HG03196 (cell line): ENCODE results near the gene CDADC1.

Experiments used
- ATAC-seq: cut with Tn5 transposase; IDR thresholded peaks from one replicate; pipeline ENCODE4 v1.9.1; 2021; ENCODE audit not compliant: unreplicated experiment

Gene CDADC1

DNA sequence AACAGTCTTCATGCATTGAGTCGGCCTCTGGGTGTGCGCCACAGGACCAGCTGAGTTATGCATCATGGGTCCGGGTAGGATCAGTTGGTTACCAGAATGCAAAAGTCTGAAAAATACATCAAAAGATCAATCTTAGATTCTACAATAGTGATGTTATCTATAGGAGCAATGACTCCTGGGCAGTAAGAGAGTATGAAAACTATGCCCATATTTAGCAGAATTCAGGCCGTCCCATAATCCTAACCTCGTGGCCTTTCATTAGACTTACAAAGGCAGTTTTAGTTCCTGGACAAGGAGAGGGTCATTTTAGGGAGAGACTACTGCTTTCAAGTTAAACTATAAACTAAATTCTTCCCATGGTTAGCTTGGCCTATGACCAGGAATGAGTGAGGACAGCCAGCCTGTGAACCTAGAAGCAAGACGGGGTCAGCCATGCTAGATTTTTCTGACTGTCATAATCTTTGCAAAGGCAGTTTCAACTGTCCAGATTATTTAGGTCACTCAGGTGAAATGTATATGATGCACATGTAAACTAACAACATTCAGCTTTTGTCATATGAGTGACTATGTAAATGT lies 11.8 kb upstream of the CDADC1 start:
- ATAC-seq = no peak

DNA sequence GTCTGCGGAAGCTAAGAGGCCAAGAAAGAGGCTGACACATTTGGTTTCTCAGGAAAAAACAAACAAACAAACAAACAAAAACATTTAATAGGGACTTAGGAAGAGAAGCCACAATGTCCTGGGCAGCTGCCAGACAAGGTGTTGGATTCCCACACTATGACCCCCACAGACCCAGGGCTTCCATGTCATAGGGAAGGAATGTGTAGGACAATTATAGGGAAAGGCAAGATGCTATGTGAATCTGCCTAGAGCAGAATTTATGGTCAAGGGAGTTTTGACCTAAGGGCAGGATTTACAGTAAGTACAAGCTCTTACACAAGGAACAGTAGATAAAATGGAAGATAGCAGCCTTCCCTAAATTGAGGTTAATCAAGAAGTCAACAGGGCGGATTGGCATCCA lies 9.1 kb upstream of the CDADC1 start:
- ATAC-seq = no peak

DNA sequence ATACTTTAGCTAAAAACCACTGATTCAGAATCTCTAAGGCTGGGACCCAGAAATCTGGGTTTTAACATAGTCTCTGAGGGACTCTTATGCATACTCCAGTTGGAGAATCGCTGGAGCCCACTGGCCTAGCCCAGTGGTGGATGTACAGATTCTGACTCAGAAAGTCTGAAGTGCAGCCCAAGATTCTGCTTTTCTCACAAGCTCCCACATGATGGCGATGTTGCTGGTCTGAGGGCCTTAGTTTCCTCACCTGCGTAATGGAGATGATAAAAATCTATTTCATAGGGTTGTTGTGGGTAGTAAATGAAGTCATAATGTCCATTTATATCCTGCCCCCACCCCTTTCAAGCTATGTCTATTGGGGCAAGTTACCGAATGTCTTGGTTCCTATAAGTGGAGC lies 7.7 kb upstream of the CDADC1 start:
- ATAC-seq = no peak

DNA sequence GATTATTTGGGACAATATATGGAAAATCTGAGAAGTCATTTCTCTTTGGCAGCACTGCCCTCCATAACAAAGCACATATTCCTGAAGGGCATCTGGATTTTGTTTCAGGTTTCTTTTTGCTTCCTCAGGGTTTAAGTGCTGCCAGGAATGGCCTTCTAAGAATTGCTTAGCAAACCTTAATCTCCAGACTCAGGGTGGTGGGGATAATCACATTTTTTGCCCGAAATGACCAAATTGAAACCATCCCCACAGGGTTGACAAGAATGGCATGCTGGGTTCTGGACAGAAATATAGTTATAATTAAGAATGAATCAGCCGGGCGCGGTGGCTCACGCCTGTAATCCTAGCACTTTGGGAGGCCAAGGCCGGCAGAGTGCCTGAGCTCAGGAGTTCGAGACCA lies 6.4 kb upstream of the CDADC1 start:
- ATAC-seq = no peak

DNA sequence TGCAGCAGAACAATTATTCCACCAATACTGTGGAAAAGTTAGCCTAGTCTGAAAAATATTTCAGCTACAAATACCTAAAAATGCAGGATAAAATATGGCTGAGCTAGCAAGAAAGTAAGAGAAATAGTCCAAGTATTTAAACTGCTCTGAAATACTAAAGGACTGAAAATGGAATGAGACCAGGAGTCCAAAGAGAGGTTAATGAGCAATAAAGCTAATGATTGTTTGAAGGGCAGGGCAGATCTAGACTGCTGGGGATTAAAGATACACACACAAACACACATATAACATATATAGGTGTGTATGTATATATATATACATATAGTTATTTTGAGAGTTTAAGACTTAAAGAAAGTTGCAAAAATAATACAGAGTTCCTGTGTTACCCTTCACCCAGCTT lies 2.6 kb upstream of the CDADC1 start:
- no peak for ATAC-seq

DNA sequence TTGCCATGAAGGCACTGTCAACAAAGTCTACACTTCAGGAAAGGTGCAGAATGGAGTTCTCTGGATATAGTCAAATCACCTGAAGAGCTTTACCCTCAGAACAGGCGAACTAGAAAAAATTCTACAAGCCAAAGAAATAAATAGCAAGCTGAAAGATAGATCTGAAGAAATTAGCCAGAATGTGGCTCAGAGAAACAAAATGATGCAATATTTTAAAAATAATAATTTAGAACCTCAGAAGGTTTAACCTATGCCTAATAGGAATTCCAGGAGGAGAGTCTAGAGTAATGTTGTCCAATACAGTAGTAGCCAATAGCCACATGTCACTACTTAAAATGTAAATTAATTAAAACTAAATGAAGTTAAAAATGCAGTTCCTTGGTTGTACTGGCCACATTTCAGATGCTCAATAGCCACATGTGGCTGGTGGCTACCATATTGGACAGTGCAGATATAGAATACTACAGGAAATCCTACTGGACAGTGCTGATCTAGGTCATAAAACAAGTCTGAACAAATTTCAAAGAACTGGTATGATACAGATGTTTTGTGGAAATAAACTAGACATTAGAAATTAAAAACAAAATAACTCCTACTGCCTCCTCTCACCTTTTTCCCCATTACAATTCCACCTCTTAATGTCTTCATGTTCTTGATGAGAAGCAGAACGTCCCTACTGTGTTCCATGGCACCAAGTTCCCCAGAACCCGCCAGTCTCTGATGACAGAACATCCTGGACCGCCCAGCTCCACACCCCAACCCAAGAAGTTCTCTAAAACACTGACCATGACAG lies 679 bp upstream of the CDADC1 start:
- ATAC-seq = no peak

DNA sequence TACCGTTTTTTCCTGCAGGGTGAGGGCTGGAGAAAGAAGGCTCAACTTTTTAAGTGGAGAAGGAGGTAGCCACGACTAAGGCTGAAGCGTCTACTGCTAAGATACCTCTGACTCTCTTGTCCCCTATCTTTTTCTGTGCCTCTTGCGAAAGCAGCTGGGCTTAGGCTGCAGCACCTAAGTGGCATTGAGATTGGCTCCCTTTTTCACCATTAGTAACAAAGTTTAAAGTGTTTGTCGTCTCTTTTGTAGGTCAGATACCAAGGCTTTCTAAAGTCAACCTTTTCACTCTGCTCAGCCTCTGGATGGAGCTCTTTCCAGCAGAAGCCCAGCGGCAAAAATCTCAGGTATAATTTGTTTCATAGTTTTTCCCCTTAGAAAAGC lies 887 bp downstream of the CDADC1 start:
- no peak for ATAC-seq

DNA sequence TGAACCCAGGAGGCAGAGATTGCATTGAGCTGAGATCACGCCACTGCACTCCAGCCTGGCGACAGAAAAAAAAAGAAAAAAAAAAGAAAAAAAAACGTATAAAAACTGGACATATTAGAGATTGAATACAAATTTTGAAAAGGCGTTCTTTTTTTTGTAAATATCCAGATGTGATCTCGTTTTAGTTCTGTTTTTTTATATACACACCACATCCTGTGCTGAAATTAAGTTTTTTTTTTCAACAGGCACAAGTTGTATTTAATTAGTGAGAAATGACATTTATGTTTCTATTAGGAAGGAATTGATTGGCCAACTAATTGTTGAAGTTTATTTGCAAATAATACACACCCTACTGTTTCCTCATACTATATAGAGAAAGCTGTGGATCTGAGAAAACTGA lies 3.6 kb downstream of the CDADC1 start:
- no peak for ATAC-seq

DNA sequence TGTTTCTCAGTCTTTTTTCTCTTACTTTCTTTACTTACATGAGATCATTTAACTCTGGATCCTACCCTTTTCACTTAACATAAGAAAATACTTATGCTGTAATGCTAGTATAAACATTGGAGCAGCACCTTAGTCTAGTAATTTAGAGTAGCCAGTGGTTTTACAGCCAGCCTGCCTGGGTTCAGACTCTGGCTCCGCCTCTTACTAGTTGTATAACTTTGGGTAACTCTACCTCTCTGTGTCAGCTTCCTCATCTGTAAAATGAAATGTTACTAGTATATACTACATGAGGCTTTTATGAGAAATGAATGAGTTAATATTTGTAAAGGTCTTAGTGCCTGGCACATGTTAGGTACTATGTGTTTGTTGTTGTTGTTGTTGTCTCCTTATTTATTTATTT lies 5.6 kb downstream of the CDADC1 start:
- ATAC-seq = no peak

DNA sequence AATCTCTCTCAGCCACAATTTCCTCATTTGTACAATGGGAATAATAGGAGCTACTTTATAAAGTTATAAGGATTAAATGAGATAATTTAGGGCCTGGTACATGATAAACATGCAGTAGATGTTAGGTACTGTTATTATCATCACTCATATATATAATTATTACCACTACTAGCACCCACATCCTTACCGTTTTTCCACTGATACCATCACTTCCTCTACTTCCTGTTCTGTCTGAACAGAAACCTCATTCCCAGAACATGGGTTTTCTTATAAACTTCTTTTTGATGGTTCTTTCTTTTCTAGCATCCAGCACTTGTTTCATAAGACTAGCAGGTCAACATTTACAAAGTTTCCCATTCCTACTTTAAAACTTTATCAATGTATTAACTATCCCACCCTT lies 6.3 kb downstream of the CDADC1 start:
- ATAC-seq = no peak

DNA sequence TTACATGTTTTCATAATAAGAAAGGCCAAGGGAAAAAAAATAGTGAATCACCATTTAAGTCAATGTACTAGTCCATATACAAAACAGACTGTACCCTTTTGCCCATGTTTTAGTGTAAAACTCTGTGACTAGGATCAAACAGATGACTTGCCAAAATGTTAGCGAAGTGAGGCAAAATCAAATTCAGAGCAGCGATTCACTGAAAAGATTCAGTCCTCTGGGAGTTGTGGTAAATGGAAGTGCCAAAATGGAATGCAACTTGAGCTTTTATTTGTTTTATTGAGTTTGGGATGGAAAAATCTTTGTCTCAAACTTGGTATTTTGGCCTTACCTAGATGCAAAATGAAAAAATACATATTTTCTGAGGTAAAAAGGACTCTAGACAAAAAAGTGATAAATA lies 9.1 kb downstream of the CDADC1 start:
- ATAC-seq = no peak

DNA sequence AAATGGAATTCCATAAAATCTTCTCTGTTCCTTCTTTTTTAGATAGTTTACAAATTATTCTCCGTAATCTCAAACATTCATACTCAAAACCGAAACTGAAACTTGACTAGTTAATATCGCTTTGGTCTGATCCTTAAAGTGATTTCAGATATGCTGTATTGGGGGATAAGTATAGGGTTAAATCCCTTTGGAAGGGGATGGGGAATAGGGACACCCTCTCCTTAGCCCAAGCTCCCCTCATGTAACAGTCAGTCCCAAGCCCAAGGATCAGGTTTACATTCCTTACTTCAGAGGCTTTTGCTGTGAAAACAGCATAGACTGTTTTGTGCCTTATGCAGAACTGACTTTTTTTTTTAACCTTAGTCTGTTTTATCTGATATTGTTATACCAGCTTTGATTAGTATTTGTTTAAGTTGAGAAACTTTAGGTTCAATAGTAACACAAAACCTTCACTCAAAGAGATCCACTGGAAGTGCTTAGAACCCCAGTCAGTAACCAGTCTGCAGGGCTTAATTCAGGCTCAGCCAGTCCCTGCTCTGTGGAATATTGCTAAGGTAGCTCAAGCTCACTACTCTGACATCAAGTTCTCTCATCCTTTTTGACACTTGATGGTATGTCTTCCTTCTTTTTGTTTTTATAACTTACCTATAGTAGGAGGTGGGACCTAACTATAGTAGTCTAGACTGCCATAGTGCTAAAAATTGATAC lies 10.5 kb downstream of the CDADC1 start:
- ATAC-seq = no peak

DNA sequence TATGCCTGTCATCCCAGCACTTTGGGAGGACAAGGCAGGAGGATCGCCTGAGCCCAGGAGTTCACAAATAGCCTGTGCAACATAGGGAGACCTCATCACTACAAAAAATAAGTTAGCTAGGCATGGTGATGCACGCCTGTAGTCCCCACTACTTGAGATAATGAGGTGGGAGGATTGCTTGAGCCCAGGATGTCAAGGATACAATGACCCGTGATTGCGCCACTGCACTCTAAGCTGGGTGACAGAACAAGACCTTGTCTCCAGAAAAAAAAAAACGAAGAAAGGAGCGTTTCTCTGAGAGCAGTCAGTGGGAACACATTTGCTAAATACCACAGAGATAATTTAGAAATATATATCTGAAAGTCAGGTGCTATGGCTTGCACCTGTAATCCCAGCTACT lies 11.9 kb downstream of the CDADC1 start:
- no peak for ATAC-seq

DNA sequence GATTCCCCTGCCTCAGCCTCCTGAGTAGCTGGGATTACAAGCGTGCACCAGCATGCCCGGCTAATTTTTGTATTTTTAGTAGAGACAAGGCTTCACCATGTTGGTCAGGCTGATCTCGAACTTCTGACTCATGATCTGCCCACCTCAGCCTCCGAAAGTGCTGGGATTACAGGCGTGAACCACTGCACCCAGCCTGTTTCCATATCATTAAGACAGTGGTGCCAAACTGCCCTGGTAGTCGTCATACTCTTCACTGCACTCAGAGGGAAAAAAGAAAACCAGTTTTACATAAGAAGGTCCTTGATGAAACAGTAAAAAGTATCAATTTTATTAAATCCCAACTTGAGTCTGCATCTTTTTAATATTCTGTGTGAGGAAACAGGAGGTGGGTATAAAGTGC lies 14.9 kb downstream of the CDADC1 start:
- ATAC-seq = no peak

DNA sequence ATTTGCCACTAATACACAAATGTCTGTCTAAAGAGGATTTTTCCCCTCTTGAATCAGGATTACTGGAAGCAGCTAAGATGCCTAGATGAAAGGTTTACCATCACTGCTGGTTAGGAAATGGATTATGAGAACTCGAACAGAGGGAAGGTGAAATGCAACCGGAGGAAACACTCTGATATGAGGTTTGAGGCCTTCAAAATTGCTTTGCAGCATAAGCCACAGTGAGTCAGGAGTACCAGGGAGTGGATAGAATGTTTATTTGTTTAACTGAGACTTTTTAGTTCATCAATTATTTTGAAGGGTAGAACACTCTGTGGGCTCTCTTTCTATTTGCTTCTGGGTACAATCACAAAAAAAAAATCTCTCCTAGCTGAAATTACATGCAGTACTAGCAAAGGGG lies 18.1 kb downstream of the CDADC1 start:
- ATAC-seq = no peak

DNA sequence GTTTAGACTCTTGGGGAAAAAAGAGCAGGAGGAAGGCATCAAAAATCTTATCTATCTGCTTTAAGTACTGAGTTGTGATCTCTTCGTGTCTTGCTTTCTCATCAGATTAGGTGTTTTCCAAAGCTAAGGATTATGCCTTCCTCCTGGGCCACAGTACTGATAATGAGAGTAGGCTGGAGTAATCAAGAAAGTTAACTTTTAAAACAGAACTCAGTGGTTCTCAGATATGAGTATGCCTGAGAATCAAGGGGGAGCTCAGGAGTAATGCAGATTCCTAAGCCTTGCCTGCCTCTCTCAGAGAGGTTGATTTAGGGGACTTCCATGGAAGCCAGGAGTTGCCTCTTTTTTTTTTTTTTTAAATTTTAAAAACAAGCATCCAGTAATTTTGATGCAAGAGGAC lies 23.5 kb downstream of the CDADC1 start:
- ATAC-seq = no peak

DNA sequence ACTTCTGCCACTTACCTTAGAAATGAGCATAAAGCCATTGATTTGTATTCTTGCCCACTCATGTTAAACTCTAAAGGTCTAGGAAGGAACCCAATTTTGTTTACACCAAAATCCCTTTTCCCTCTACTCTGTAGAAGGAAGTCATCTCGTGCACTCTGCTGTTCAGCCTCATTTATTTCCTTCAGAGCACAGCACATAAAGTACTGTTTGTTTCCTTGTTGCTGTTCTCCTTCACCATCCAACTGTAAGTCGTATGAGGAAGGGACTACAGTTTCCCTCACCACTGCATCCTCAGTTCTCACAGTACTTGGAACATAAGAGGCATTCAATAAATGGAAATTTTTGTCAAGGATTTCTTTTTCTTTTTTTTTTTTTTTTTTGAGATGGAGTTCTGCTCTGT lies 24.6 kb downstream of the CDADC1 start:
- ATAC-seq = no peak

DNA sequence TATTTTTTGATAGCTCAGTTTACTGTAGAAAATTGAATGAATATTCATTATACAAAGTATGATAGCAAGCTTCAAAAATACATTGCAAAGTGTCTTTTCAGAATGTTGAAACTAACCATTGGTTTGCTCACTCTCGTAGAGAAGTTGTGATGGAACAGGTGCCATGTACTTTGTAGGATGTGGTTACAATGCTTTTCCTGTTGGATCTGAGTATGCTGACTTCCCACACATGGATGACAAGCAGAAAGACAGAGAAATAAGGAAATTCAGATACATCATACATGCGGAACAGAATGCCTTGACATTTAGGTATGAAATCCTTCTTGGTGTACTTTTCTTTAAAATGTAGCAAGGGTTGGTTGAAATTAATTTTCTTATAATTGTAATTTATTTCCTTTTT lies 30.5 kb downstream of the CDADC1 start:
- ATAC-seq = no peak

DNA sequence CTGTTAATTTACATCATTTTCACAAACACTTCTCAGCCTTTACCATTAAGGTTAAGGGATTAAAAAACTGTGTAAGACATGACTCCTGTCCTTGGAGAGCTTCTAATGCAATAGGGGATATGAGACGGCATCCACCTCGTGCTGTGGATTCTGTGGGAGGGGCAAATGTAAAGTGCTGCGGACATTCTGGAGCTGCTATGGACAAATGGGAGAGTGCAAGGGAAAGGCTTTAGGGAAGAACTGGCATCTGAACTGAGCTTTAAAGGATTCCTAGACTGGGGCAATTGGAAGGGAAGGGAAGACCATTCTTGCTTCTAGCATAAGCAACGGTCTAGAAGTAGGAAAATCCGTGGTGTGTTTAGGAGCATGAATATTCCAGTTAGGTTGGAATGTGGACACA lies 31.4 kb downstream of the CDADC1 start:
- no peak for ATAC-seq

DNA sequence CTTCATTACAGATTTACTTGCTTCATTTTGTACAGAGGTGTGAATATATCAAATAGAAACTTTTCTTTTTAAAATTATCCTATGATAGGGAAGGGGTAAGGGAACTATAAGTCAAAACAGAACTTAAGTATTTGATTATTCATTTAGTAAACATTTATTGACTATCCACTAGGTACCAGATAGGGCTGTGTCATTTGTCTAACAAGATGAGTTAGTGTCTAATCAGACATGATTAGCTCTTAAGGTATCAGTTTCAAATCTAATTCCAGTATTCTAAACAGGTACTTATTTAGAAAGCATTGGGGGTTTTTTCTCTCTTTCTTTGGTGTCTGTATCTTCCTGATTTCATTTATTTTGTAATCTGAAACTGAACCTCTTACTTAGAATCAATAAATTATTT lies 32.2 kb downstream of the CDADC1 start:
- no peak for ATAC-seq

DNA sequence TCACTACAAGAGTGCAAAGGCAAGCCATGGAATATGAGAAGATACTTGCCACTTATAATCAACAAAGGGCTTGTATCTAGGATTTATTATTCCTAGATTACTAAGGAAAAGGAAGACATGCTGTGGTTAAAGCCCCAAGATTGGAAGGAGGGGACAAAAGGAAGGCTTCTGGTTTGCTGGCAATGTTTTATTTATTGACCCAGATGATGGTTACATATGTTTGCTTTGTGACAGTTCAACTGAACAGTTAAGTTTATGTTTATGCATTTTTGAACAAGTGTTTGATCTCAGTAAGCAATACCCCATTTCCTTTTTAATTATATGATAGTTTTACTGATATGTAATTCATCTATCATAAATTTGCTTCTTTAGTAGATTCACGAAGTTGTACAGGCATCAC lies 40.3 kb downstream of the CDADC1 start:
- no peak for ATAC-seq

DNA sequence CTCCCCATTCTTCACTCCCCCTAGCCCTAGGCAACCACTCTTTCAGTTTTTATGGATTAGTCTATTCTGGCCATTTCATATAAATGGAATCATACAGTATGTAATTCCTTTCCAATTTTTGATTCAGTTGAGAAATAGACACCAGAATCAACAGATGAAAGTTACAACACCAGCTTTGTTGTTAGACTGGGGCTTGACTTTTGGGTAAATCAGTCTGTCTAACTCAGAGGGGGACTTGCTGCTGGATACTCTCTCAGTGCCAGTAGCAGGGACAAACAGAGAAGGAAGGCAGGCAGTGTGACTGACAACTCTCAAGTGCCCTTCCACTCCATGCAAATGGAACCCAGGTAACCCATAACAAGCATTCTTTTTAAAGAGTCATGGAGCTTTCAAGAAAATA lies 40.7 kb downstream of the CDADC1 start:
- ATAC-seq = no peak
